Fibroblast of lung (primary cell): Measurements from ENCODE around the gene PYGO2.

Source experiments
- EZH2 ChIP-seq: IDR thresholded peaks from 2 replicates; pipeline ENCODE4 v1.5.1; 2012; ENCODE audit warnings: low read length, control low read depth, mild to moderate bottlenecking; ENCODE audit errors: missing control alignments
- TF ChIP-seq, protein P1 (sequence below), 2 donors: IDR thresholded peaks in 1 of 2; conservative IDR thresholded peaks in 1 of 2; 1 replicate in 1 of 2; 2 replicates in 1 of 2; pipeline ENCODE4 v1.5.1; 2011 to 2012; ENCODE audit warnings: low read length in 2 of 2, control low read depth in 1 of 2, inconsistent platforms in 1 of 2, low read depth in 1 of 2, mild to moderate bottlenecking in 1 of 2

DNA sequence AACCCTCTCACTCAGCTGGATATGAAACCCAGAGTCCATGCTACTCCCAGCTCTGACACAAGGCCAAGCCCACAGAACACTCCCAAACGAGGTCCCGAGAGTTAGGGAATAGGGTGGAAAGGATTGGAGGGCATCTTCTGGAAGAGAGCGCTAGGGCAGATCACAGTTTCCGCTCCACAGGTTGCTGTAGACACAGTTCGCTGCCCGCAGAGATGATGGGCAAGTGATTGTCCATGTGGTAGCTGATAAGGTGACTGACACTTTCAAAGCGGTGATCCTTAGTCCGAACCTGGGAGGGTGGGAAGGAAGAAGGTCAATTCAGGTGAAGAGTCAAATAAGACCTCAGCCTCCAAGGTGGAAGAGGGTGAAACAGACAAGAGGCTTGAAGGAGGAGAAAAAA, 2.1 kb upstream of the PYGO2 start:
- TF ChIP-seq, protein P1, sequence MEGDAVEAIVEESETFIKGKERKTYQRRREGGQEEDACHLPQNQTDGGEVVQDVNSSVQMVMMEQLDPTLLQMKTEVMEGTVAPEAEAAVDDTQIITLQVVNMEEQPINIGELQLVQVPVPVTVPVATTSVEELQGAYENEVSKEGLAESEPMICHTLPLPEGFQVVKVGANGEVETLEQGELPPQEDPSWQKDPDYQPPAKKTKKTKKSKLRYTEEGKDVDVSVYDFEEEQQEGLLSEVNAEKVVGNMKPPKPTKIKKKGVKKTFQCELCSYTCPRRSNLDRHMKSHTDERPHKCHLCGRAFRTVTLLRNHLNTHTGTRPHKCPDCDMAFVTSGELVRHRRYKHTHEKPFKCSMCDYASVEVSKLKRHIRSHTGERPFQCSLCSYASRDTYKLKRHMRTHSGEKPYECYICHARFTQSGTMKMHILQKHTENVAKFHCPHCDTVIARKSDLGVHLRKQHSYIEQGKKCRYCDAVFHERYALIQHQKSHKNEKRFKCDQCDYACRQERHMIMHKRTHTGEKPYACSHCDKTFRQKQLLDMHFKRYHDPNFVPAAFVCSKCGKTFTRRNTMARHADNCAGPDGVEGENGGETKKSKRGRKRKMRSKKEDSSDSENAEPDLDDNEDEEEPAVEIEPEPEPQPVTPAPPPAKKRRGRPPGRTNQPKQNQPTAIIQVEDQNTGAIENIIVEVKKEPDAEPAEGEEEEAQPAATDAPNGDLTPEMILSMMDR (conservative IDR thresholded peaks at IDR 0.05 in 1 of 2, IDR thresholded peaks at IDR 0.05 in 1 of 2; ENCODE audit: low read depth in 1 of 2, low read length in 2 of 2) = no peak
- TF ChIP-seq EZH2 = no peak
